Stimulated activated CD4-positive, alpha-beta T cell treated with anti-CD3 and anti-CD28 coated beads, Interleukin-2, amount 100 ng/mL, for 24 hours (primary cell): ENCODE measurements around the gene CPNE7.
A peak's percentile ranks its signal among the peaks of the same experiment; 100 is the strongest.

Source experiments
- DNase-seq, 2 donors: peaks; one replicate each; pipeline ENCODE4 v3.0.0-alpha.2; 2020

Gene CPNE7

DNA sequence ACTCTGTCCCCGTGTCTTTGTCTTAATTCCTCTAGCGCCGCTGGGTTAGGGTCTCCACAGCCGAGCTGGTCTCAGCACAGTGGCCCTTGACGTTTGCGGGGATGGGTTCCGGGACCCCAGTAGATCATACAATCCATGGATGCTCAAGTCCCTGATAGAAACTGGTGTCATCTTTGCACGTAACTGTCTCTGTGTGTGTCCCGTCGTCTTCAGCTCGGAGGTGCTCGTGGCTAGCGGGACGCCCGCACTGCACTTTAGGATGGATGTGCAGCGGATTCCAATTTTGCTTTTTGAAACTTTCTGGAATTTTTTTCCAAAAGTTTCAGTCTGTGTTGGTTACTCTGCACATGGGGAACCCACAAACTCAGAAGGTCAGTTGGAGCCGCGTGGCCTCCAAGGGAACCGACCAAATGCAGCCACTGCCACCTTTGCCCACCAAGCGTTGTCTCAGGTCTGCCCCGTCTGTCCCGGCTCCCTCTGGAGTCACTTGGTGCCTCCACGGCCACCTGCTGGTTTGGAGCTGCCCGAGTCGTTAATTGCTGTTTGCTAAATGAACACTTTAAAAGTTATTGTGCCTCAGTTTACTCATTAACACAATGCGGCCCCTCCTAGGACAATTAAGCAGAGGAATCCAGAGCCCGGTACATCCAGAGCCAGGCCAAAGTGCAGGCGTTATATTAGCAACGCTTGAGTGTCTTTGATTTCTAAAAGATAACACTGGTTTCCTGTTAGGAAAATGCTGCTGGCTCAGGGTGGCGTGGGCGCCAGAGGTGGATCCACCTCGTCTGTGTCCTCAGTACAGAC, 32.6 kb downstream of the CPNE7 start:
- DNase-seq = no peak

DNA sequence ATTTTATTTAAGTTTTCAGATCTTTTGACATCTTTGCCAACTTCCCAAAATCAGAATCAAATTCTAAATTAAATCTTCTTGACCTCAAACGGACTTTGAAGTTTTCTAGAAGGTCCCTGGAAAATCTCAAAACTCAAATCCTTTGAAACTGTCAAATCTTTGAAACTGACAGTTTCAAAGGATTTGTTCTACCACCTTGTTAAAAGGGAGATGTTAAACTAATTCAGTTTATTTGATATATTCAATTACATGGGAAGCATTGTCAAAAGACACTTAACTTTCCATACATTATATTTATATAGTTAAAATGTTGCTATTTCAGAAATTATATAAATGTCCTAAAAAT, 34.5 kb downstream of the CPNE7 start:
- DNase-seq = no peak

DNA sequence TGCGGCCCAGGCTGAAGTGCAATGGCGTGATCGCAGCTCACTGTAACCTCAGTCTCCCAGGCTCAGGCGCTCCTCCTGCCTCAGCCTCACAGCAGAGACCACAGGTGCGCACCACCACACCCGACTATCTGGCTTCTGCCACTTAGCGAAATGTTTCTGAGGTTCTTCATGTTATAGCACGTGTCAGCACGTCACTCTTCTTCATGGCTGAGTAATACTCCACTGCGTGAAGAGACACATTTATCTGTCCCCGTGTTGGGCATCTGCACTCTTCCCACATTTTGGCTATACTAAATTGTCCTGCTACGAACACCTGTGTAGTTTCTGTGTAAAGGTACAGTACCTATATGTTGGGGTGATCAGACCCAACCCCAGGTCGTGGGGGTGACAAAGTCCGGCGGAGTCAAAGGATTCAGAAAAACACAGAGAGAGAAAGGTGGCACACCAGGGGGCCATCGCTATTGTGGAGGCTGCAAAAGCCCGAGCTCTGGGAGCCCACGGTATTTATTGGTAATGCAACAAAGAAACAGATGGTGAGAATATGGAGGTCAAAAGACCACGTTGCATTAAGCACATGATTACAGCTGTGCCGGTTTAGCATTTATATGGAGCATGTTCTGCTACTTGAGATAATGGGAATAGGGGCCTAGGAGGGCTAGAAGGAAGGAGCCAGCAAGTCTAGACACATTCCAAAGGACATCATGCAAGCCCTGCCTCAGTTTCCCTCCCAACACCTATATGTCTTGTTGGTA, 37.0 kb downstream of the CPNE7 start:
- DNase-seq = no peak

- DNase-seq = no peak
Measured at GRCh38 chr16:89613231-89613953, 37.8 kb downstream of the CPNE7 start, which contains the start of gene DPEP1. Gene DPEP1 (plus strand): TSS chr16:89613642. CDS start chr16:89630411, 16,769 bp downstream.

GRCh38 chr16:89613954-89614459, 38.4 kb downstream of the CPNE7 start:
- DNase-seq = no peak

GRCh38 chr16:89615176-89615575, 39.6 kb downstream of the CPNE7 start:
- DNase-seq = no peak

DNA sequence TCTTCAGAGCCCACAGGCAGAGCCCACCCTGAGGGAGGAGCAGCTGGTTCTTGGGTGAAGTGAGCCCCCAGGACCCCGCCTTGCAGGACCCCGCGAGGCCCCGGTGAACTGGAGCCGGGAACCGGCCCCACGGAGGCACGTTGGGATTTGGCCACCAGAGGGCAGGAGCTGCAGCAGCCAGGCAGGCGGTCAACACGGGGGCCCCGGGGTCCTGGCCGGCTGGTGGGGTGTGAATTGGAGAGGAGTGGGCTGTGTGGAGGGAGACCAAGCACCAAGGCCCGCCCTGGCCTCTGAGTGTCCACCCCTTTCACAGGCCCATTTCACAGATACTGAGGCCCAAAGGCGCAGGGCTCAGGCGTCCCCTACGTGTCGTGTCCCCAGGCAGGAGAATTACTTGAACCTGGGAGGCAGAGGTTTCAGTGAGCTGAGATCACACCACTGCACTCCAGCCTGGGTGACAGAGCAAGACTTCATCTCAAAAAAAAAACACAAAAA, 40.1 kb downstream of the CPNE7 start:
- DNase-seq = peak in 1 of 2 donors; percentile 31

GRCh38 chr16:89616623-89617022, 41.1 kb downstream of the CPNE7 start:
- no peak for DNase-seq

DNA sequence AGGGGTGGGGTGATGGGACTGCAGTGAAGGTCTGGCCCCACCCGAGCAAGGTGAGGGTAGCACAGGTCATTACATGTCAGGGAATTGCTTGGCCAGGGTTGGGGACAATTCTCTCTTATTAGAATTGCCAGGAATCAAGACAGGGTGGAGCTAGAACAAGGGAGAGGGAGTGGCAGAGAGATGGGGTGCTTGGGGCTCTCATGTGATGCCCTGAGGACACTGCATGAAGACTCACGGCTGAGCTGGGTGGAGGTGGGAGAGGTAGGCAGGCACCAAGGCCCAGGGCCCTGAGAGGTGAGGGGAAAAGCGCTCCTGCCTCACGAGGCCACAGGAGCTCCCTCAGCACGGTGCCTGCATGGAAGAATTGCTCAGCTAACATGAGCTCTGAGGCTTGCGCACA, 41.5 kb downstream of the CPNE7 start:
- no peak for DNase-seq

GRCh38 chr16:89618109-89618998, 42.8 kb downstream of the CPNE7 start:
- no peak for DNase-seq

GRCh38 chr16:89619840-89620239, 44.3 kb downstream of the CPNE7 start:
- no peak for DNase-seq

- no peak for DNase-seq
Measured at GRCh38 chr16:89620406-89620841, 44.9 kb downstream of the CPNE7 start.

DNA sequence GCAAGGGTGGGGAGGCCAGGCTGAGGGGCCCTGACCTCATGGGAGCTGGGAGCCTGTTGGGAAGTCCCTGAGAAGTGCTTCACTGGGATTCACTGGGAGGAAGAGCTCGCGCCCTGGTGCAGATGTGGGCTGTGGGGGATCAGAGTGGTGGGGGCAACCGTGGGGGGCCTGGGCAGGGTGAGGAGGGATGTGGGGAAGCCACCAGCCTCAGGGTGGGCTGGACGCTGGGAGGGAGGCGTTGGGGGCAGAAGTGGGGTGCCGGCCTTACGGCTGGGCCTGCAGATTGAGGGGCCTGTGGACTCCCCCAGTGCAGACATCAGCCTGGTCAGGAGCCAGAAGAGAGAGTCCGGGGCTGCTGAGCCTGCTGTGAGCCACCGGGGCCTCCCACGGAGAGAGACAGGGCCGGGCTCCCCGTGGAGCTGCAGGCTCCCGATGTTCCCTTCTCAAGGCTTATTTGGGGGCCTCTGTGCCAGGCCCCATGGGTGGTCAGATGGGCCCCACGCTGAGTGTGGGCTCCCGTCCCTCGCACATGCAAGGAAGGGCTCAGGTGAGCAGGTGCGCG, 45.7 kb downstream of the CPNE7 start:
- no peak for DNase-seq

DNA sequence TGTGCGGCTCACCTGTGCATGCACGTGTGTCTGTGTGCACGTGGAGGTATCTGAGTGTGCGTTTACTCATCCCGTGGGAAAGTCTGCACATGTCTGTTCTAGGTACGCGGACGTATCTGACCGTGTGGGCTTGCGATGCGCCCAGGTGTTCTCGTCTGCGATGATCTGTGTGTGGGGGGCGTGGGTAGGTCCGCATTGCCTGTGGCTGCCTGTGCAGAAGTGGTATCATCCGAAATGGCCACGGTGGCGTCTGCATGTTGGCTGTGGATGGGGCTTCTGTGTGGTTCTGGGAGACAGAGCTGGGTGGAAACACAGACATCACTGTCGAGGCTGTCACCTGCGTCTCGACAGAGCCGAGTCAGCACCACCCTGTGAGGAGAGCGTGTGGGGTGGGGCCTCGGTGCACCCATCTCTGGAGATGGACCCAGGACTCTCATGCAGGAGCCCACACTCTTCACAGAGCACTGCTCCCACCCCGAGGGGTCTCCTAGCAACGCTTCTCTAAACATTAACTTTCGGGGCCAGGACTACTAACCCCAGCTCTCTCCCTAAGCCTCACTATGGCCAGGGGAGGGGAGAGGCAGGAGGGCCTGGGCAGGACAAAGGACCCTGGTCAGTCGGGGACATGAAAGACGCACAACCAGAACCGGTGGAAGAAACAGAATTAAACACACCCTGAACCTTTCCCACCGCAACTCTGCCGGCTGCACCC, 46.3 kb downstream of the CPNE7 start:
- DNase-seq = no peak

- no peak for DNase-seq
Measured at GRCh38 chr16:89623511-89624261, 48.1 kb downstream of the CPNE7 start.

DNA sequence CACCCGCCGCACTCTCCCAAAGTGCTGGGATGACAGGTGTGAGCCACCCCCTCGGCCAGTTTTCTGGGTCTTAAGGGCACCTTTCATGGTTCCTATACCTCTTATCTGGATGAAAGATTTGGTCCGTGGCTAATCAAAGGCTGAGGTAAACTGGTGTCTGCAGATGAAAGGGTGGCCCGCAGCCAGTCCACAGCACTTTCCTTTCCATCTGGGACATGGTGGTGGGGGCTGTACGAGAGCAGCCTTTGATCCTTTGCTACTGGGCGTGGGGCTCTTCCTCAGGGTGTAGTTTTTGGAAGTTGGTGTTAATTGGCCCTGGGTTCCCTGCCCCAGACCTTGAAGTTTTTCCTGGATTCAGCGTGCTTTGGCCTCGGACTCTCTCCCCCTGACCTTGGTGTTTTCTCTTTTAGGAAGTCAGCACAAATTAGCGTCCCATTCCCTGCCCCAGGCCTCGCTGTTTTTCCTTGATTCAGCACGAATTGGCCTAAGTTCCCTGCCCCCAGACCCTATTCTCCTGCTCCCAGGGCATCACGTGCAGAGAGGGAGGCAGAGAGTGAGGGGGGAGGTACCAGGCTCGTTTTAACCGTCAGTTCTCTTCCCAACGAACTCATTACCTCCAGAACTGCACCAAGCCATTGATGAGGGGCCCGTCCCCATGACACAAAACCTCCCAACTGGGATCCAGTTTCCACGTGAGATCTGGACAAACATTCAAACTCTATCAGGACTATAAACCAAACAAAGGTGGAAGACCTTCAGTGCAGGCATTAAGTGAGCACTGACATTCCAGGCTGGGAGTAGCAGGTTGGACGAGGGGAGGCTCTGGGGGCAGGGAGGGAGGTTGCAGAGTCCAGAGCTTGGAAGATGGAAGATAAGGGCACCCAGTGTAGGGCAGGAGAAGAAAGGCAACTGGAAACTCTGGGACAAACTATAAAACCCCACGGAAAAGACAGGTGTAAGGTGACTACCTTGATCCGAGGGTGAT, 49.5 kb downstream of the CPNE7 start:
- DNase-seq = no peak

DNA sequence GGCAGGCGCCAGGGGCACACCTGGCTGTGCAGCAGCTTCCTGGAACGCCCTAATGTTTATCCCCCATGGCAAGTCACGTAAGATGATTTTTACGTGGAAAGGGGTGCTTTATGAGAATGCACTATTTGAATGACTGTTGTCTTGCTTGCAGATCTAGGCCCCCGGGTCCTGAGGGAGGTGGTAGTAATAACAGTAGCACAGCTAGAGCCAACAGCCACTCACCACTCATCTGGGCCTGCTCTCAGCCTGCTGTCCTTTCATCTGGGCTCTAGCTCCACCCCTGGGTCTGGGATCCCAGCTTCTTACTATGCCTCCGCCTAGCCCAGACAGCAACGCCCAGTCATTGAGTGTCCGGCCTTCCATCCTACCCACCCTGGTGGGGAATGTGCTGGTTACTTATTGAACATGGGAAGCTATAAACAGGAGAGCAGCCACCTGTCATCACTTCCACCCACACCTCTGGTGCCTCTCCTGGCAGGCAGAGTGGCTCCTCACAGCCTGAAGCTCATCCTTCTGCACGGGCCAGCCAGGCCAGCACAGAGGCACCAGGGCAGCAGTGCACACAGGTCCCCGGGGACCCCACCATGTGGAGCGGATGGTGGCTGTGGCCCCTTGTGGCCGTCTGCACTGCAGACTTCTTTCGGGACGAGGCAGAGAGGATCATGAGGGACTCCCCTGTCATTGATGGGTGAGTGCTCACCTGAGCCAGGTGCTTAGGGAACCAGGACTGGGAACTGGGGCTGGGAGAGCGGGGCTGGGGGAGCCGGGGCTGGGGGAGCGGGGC, 54.5 kb downstream of the CPNE7 start:
- DNase-seq = no peak

GRCh38 chr16:89633064-89633631, 57.6 kb downstream of the CPNE7 start:
- no peak for DNase-seq
